Hepatocyte (in vitro differentiated cells): ENCODE measurements around the gene CABYR. TPM values are rescaled to one million over a fixed set of nuclear protein-coding genes. Genes with fewer than 3 reads are reported as not detected.

Source experiments
- DNase-seq: peaks from one replicate; pipeline ENCODE4 v3.0.0-alpha.2; 2016; ENCODE audit warnings: low spot score
- H2AFZ ChIP-seq: fragments of 200-600 bp; sonication (generic); 2 replicates; pipeline ENCODE4 v1.6.0; 2016; ENCODE audit warnings: antibody characterized with exemption, mild to moderate bottlenecking
- H3K27ac ChIP-seq: fragments of 200-600 bp; sonication (generic); 2 replicates; pipeline ENCODE4 v1.5.1; 2016; ENCODE audit warnings: mild to moderate bottlenecking
- H3K27me3 ChIP-seq: fragments of 200-600 bp; sonication (generic); 2 replicates; pipeline ENCODE4 v1.6.1; 2016
- H3K36me3 ChIP-seq: fragments of 200-600 bp; sonication (generic); replicated peaks from 2 replicates; pipeline ENCODE4 v1.5.1; 2016; ENCODE audit warnings: low read depth; ENCODE audit not compliant: insufficient read depth
- H3K4me1 ChIP-seq: fragments of 200-600 bp; sonication (generic); 2 replicates; pipeline ENCODE4 v1.5.1; 2016; ENCODE audit warnings: mild to moderate bottlenecking, moderate library complexity; ENCODE audit not compliant: insufficient read depth
- H3K4me2 ChIP-seq: fragments of 200-600 bp; sonication (generic); 2 replicates; pipeline ENCODE4 v1.6.0; 2016
- H3K4me3 ChIP-seq: fragments of 200-600 bp; sonication (generic); 2 replicates; pipeline ENCODE4 v1.5.1; 2016; ENCODE audit warnings: mild to moderate bottlenecking
- H3K79me2 ChIP-seq: fragments of 200-600 bp; sonication (generic); 2 replicates; pipeline ENCODE4 v1.6.0; 2017; ENCODE audit warnings: mild to moderate bottlenecking
- H3K9me2 ChIP-seq: fragments of 200-600 bp; sonication (generic); replicated peaks from 2 replicates; pipeline ENCODE4 v1.6.0; 2017; ENCODE audit warnings: mild to moderate bottlenecking; ENCODE audit not compliant: insufficient read depth
- H3K9me3 ChIP-seq: fragments of 200-600 bp; sonication (generic); 2 replicates; pipeline ENCODE4 v1.5.1; 2016; ENCODE audit warnings: low read depth, mild to moderate bottlenecking
- H4K20me1 ChIP-seq: fragments of 200-600 bp; sonication (generic); 2 replicates; pipeline ENCODE4 v1.6.0; 2016; ENCODE audit warnings: mild to moderate bottlenecking; ENCODE audit not compliant: insufficient read depth, poor library complexity, severe bottlenecking
- EZH2 ChIP-seq: fragments of 200-600 bp; sonication (generic); IDR thresholded peaks from 2 replicates; pipeline ENCODE4 v1.6.1; 2016; ENCODE audit warnings: antibody characterized with exemption, mild to moderate bottlenecking, borderline replicate concordance
- EZH2phosphoT487 ChIP-seq: fragments of 200-600 bp; sonication (generic); IDR thresholded peaks from one replicate; pipeline ENCODE4 v1.6.1; 2018; ENCODE audit warnings: antibody characterized with exemption, mild to moderate bottlenecking, low read depth, moderate library complexity; ENCODE audit not compliant: unreplicated experiment, severe bottlenecking
- WGBS: methylation state at CpG from one replicate; pipeline ENCODE4 v1.1.6; 2016; ENCODE audit warnings: low lambda C conversion rate; ENCODE audit errors: missing lambda C conversion rate; 5-methylcytosine and 5-hydroxymethylcytosine counted together
- polyA plus RNA-seq: library from polyadenylated mRNA; unstranded; fragments of >200 nt; fragmentation: Nextera tagmentation; extraction: Ambion mirVana; gene quantifications from 2 replicates; pipeline ENCODE4 v1.2.1, GENCODE V29; 2016
- total RNA-seq: library from RNA; depleted of rRNA; stranded (reverse); fragments of >200 nt; gene quantifications from 2 replicates; pipeline ENCODE4 v1.2.3, GENCODE V29; 2014
- TF ChIP-seq, protein P1 (sequence below): fragments of 200-600 bp; sonication (generic); IDR thresholded peaks from 2 replicates; pipeline ENCODE4 v1.5.1; 2016; ENCODE audit warnings: antibody characterized with exemption, mild to moderate bottlenecking; ENCODE audit not compliant: poor library complexity

CABYR gene
- total and polyA plus RNA-seq, 2 experiments from 2014 or later = 3.6 to 5.3 TPM

- Histone ChIP-seq H4K20me1 (no peaks in the 10 kb centered on the region), H3K4me2 (no peak overlapping the region), H3K36me3 (no peaks in the 10 kb centered on the region), H2AFZ (no peak overlapping the region), H3K4me1 (no peaks in the 10 kb centered on the region), H3K27me3 (no peaks in the 10 kb centered on the region), H3K9me2 (no peaks in the 10 kb centered on the region), H3K9me3 (no peaks in the 10 kb centered on the region), H3K4me3 (no peak overlapping the region), H3K27ac (no peak overlapping the region), H3K79me2 (no peaks in the 10 kb centered on the region)
- WGBS = 87% methylated on average over 5 of the region's 5 CpGs
- TF ChIP-seq EZH2phosphoT487 (no peak), EZH2 (no peak)
- TF ChIP-seq, protein P1, sequence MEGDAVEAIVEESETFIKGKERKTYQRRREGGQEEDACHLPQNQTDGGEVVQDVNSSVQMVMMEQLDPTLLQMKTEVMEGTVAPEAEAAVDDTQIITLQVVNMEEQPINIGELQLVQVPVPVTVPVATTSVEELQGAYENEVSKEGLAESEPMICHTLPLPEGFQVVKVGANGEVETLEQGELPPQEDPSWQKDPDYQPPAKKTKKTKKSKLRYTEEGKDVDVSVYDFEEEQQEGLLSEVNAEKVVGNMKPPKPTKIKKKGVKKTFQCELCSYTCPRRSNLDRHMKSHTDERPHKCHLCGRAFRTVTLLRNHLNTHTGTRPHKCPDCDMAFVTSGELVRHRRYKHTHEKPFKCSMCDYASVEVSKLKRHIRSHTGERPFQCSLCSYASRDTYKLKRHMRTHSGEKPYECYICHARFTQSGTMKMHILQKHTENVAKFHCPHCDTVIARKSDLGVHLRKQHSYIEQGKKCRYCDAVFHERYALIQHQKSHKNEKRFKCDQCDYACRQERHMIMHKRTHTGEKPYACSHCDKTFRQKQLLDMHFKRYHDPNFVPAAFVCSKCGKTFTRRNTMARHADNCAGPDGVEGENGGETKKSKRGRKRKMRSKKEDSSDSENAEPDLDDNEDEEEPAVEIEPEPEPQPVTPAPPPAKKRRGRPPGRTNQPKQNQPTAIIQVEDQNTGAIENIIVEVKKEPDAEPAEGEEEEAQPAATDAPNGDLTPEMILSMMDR = no peak
- no peak for DNase-seq
Observed at GRCh38 chr18:24188120-24188519, 49.3 kb downstream of the CABYR start.

DNA sequence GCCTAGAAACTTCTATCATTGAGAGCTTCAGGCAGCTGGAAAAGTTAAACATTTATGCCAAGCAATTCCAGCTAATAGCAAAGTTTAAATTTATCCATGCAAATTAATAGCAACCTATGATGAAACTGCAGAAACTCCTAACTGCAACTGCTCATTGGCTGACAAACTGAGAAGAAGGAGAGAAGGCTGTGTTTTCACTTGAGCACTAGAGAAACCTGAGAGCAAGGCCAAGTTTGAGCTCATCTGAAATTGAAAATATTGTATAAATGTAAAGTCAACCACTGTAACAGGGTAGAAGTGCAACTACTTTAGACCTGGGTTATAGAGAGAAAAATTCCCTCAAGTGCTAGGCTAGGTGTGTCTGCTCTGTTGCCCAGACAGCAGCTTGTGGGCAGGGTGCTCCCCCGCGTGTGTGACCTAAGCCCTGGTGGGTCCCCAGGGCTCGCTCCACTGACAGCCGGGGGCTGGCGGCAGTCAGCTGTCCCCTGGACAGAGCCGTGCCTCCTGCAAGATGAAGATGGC lies 50.2 kb downstream of the CABYR start:
- H3K4me2 ChIP-seq = no peak overlapping the region
- no peaks in the 10 kb centered on the region for H3K79me2 ChIP-seq
- H3K9me2 ChIP-seq = no peaks in the 10 kb centered on the region
- DNase-seq = no peak
- TF ChIP-seq EZH2 (no peak), EZH2phosphoT487 (no peak)
- TF ChIP-seq, protein P1 = no peak
- 83% methylated on average over 6 of the region's 6 CpGs for WGBS
- H3K27me3 ChIP-seq = no peaks in the 10 kb centered on the region
- H3K4me3 ChIP-seq = no peak overlapping the region
- H3K36me3 ChIP-seq = no peaks in the 10 kb centered on the region
- no peaks in the 10 kb centered on the region for H4K20me1 ChIP-seq
- no peaks in the 10 kb centered on the region for H3K4me1 ChIP-seq
- no peak overlapping the region for H3K27ac ChIP-seq
- no peak overlapping the region for H2AFZ ChIP-seq
- no peaks in the 10 kb centered on the region for H3K9me3 ChIP-seq

DNA sequence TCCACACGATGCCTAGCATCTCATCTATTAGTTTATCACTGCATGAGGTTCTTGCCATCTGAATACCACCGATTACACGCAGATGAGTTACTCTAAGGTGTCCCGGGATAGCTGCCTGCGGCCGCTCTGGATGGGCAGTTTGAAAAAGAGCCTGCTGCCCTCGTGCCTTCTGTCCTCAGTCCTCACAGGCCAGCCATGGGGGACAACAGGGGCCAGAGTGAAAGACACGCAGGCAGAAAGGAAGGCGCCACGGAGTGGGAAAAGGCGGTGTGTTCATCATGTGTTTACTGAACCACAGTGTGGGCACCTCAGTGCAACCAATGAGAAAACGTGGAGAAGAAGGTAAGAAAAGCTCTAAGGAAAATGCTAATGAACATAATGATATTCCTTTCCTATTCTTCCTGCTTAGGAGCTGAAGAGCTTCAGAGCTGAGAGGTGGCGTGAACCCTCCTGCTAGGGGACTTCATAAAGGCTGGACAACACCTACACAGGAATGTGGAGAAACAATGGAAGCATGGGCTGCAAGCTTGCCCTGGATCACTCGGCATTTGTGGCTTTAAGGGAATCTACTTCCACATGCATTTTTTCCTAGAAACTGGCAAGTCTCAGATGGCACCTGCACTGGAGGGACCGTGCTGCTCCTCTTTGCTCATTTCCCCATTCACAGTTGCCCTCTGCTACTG lies 50.9 kb downstream of the CABYR start:
- Histone ChIP-seq H3K36me3 (no peaks in the 10 kb centered on the region), H3K27me3 (no peaks in the 10 kb centered on the region), H2AFZ (no peak overlapping the region), H3K9me2 (no peaks in the 10 kb centered on the region), H3K27ac (no peak overlapping the region), H3K4me2 (no peak overlapping the region), H3K9me3 (no peaks in the 10 kb centered on the region), H3K4me3 (no peak overlapping the region), H3K79me2 (no peaks in the 10 kb centered on the region), H4K20me1 (no peaks in the 10 kb centered on the region), H3K4me1 (no peaks in the 10 kb centered on the region)
- WGBS = 93% methylated on average over 15 of the region's 15 CpGs
- TF ChIP-seq EZH2 (no peak), EZH2phosphoT487 (no peak)
- TF ChIP-seq, protein P1 = no peak
- DNase-seq = no peak
